GM12878 (cell line): ENCODE measurements around the gene CTSA. TPM values are rescaled to one million over a fixed set of nuclear protein-coding genes. Genes with fewer than 3 reads are reported as not detected.

ENCODE experiments used
- CBFB ChIP-seq: IDR thresholded peaks from 2 replicates; pipeline ENCODE4 v1.6.1; 2016; ENCODE audit warnings: antibody characterized with exemption, low read depth
- CHD1 ChIP-seq: IDR thresholded peaks from 2 replicates; pipeline ENCODE4 v1.6.1; 2012; ENCODE audit warnings: low read depth, low read length, improper control_type of control experiment
- CREM ChIP-seq: IDR thresholded peaks from 2 replicates; pipeline ENCODE4 v1.6.1; 2014; ENCODE audit warnings: antibody characterized with exemption, low read depth
- CUX1 ChIP-seq: IDR thresholded peaks from 2 replicates; pipeline ENCODE4 v1.6.1; 2012; ENCODE audit warnings: improper control_type of control experiment, low read depth, low read length; ENCODE audit not compliant: insufficient replicate concordance
- NFIC ChIP-seq: IDR thresholded peaks from 2 replicates; pipeline ENCODE4 v1.6.1; 2012; ENCODE audit warnings: low read depth, mild to moderate bottlenecking, inconsistent platforms, low read length, moderate library complexity
- NR2F1 ChIP-seq: fragments of 450-650 bp; conservative IDR thresholded peaks from 2 replicates; pipeline ENCODE4 v1.6.1; 2017; ENCODE audit warnings: mild to moderate bottlenecking
- PRDM15 ChIP-seq: fragments of 450-650 bp; formaldehyde crosslinking; IDR thresholded peaks from 2 replicates; pipeline ENCODE4 v1.4.0; 2020; ENCODE audit warnings: mild to moderate bottlenecking, moderate library complexity
- RELA ChIP-seq: fragments of 450-650 bp; IDR thresholded peaks from 2 replicates; pipeline ENCODE4 v1.8.0; 2014; ENCODE audit warnings: borderline replicate concordance; ENCODE audit not compliant: partially characterized antibody
- RFX5 ChIP-seq: IDR thresholded peaks from 2 replicates; pipeline ENCODE4 v1.6.1; 2011; ENCODE audit warnings: low read depth, low read length, improper control_type of control experiment
- SMAD5 ChIP-seq: IDR thresholded peaks from 2 replicates; pipeline ENCODE4 v1.6.1; 2016; ENCODE audit warnings: antibody characterized with exemption, low read depth
- SMC3 ChIP-seq: IDR thresholded peaks from 2 replicates; pipeline ENCODE4 v1.6.1; 2011; ENCODE audit warnings: low read length, improper control_type of control experiment, borderline replicate concordance
- SUPT20H ChIP-seq: IDR thresholded peaks from 2 replicates; pipeline ENCODE4 v1.6.1; 2011; ENCODE audit warnings: low read depth, mild to moderate bottlenecking, low read length, moderate library complexity, borderline replicate concordance; ENCODE audit not compliant: control insufficient read depth
- SUZ12 ChIP-seq: fragments of 200-600 bp; sonication (generic); IDR thresholded peaks from one replicate; pipeline ENCODE4 v1.6.1; 2018; ENCODE audit warnings: antibody characterized with exemption, mild to moderate bottlenecking; ENCODE audit not compliant: unreplicated experiment
- ZBTB40 ChIP-seq: fragments of 450-650 bp; IDR thresholded peaks from 2 replicates; pipeline ENCODE4 v1.6.1; 2016; ENCODE audit warnings: mild to moderate bottlenecking, moderate library complexity, borderline replicate concordance
- ZNF217 ChIP-seq: fragments of 450-650 bp; IDR thresholded peaks from 2 replicates; pipeline ENCODE4 v1.6.1; 2017; ENCODE audit warnings: antibody characterized with exemption, mild to moderate bottlenecking
- ZNF24 ChIP-seq: fragments of 450-650 bp; IDR thresholded peaks from 2 replicates; pipeline ENCODE4 v1.6.1; 2017; ENCODE audit warnings: antibody characterized with exemption, mild to moderate bottlenecking
- polyA plus RNA-seq, 11 experiments: library from polyadenylated mRNA; depleted of rRNA in 4 of 11; unstranded in 6 of 11; stranded (reverse) in 5 of 11; fragments of >200 nt; fragmentation: Nextera tagmentation in 4 of 11; fragmentation: Illumina TruSeq in 1 of 11; extraction: Ambion mirVana in 4 of 11; extraction: Trizol in 1 of 11; gene quantifications; 1 replicate in 1 of 11; 2 replicates in 10 of 11; pipeline versions ENCODE4 v1.2.1 to v1.2.3, GENCODE V29; 2011 to 2016; ENCODE audit warnings: inconsistent platforms in 2 of 11, missing spikeins in 2 of 11, low read depth in 1 of 11
- total RNA-seq, 4 experiments: library from RNA; depleted of rRNA in 3 of 4; stranded (reverse); fragments of >200 nt in 3 of 4; fragmentation: Illumina TruSeq in 1 of 4; extraction: Trizol in 1 of 4; gene quantifications; 2 replicates each; pipeline versions ENCODE4 v1.2.1 to v1.2.3, GENCODE V29; 2013 to 2021

CTSA gene
- total and polyA plus RNA-seq, 10 of the 15 experiments (the other 5 are each of a cell fraction or from before 2014, with no cell fraction given): 7.1 to 67.0 (median 36.2) TPM

GRCh38 chr20:45890985-45891983 is at the start of gene CTSA, which contains the start of gene NEURL2 (continued):
- TF ChIP-seq NFIC (peak; percentile 99), ZNF217 (no peak), SUPT20H (no peak), NR2F1 (peak; percentile 99), RELA (peak; percentile 93), PRDM15 (CRISPR knock-in tag) (no peak), CUX1 (no peak), SMC3 (no peak), ZNF24 (peak; percentile 53; the same call in 1 of the 2 replicates), ZBTB40 (no peak; the same call in 1 of the 2 replicates), CHD1 (0 out of 2 replicates have a peak, but pooled peaks have one; percentile 38), SMAD5 (no peak), CBFB (peak; percentile 89), CREM (peak; percentile 61), RFX5 (no peak), SUZ12 (no peak)
